Activated CD8-positive, alpha-beta T cell treated with anti-CD3 and anti-CD28 coated beads for 36 hours (primary cell): Measurements from ENCODE around the gene LEFTY2. TPM values are rescaled to one million over a fixed set of nuclear protein-coding genes. Genes with fewer than 3 reads are reported as not detected.
A peak's percentile ranks its signal among the peaks of the same experiment; 100 is the strongest.

Experiments
- ATAC-seq: fragments of 200-7000 bp; cut with Tn5 transposase; one replicate; pipeline ENCODE4 v1.10.0; 2021; ENCODE audit warnings: mild to moderate bottlenecking, moderate library complexity
- CTCF ChIA-PET: fragments of 350-600 bp; sonication (Branson Sonifier 250); formaldehyde crosslinking; loops from one replicate; lab custom pipeline; 2021; ENCODE audit warnings: antibody characterized with exemption; lab: Charles Lee
- POLR2A ChIA-PET: fragments of 350-600 bp; sonication (Branson Sonifier 250); formaldehyde crosslinking; loops from one replicate; lab custom pipeline; 2021; ENCODE audit warnings: antibody characterized with exemption; lab: Charles Lee
- DNase-seq: peaks from one replicate; pipeline ENCODE4 v3.0.0-alpha.2; 2020
- H3K27ac Mint-ChIP-seq: one replicate; pipeline ENCODE4 v1.8.0; 2021; ENCODE audit warnings: mild to moderate bottlenecking, mixed read lengths
- H3K27me3 Mint-ChIP-seq: one replicate; pipeline ENCODE4 v1.8.0; 2021; ENCODE audit warnings: mixed read lengths
- H3K36me3 Mint-ChIP-seq: one replicate; pipeline ENCODE4 v1.8.0; 2021; ENCODE audit warnings: low read depth, mixed read lengths
- H3K4me1 Mint-ChIP-seq: one replicate; pipeline ENCODE4 v1.8.0; 2021; ENCODE audit warnings: low read depth, mixed read lengths
- H3K4me3 Mint-ChIP-seq: one replicate; pipeline ENCODE4 v1.8.0; 2021; ENCODE audit warnings: mild to moderate bottlenecking, moderate library complexity, mixed read lengths
- H3K9me3 Mint-ChIP-seq: one replicate; pipeline ENCODE4 v1.8.0; 2021; ENCODE audit warnings: mixed read lengths
- CTCF ChIP-seq: fragments of 200-600 bp; IDR thresholded peaks from one replicate; pipeline ENCODE4 v1.8.0; 2022; ENCODE audit warnings: antibody characterized with exemption, mild to moderate bottlenecking
- intact Hi-C: fragments of 100-400 bp; cut with micrococcal nuclease; formaldehyde crosslinking; loops from one replicate; pipeline ENCODE4 v1.10.0; 2022
- total RNA-seq, 2 experiments: library from RNA; stranded (reverse); gene quantifications; one replicate each; pipeline ENCODE4 v1.2.3, GENCODE V29; 2021

The LEFTY2 gene
- not detected for total RNA-seq

- peaks cover 5% of the 10 kb centered on the region for H3K4me1 Mint-ChIP-seq
- H3K27me3 Mint-ChIP-seq, result no peaks in the 10 kb centered on the region
- ChIA-PET POLR2A (interaction anchor here (0.5 kb wide), 1 partner anchor 184 kb away, joined by 3 read pairs; no protein-coding TSS in a partner anchor), CTCF (interaction anchor here (2.1 kb wide), 1 partner anchor 20 kb away, joined by 10 read pairs; no protein-coding TSS in a partner anchor)
- ATAC-seq (no peak), DNase-seq (no peak)
- H3K9me3 Mint-ChIP-seq, result no peaks in the 10 kb centered on the region
- no peak for TF ChIP-seq CTCF
- H3K27ac Mint-ChIP-seq, result no peak within 1 kb of the TSS
- intact Hi-C loops, result no loop called here
- no peaks in the 10 kb centered on the region for H3K36me3 Mint-ChIP-seq
- no peak within 1 kb of the TSS for H3K4me3 Mint-ChIP-seq
These were observed at the start of gene LEFTY2 for GRCh38 chr1:225941187-225941941. Gene LEFTY2, minus strand, starts transcription at chr1:225941220. Its CDS starts 80 bp downstream, at chr1:225941140.

GRCh38 chr1:225987491-225988316, 46.7 kb upstream of the LEFTY2 start:
- intact Hi-C loops, result no loop called here
- H3K27me3 Mint-ChIP-seq, result no peaks in the 10 kb centered on the region
- H3K4me1 Mint-ChIP-seq, result peaks cover 34% of the 10 kb centered on the region
- H3K27ac Mint-ChIP-seq, result no peak overlapping the region
- CTCF ChIA-PET, result interaction anchor here (0.6 to 5.9 kb wide), 43 partner anchors 9 to 561 kb away, joined by 3 to 36 read pairs (median 5); partner anchors contain the start of genes H3-3A, PYCR2, SDE2 and SRP9
- TF ChIP-seq CTCF, result peak; percentile 78
- no peaks in the 10 kb centered on the region for H3K9me3 Mint-ChIP-seq
- no peak overlapping the region for H3K4me3 Mint-ChIP-seq
- ATAC-seq (peak; percentile 63), DNase-seq (no peak)
- POLR2A ChIA-PET, result interaction anchor here (1.2 to 2.1 kb wide), 3 partner anchors 9 to 76 kb away, joined by 3 to 7 read pairs (median 3); partner anchors contain the start of gene SDE2
- peaks cover 52% of the 10 kb centered on the region for H3K36me3 Mint-ChIP-seq

- ChIA-PET POLR2A (interaction anchor here (0.6 to 0.9 kb wide), 2 partner anchors 275 to 600 kb away, joined by 3 read pairs; no protein-coding TSS in a partner anchor), CTCF (interaction anchor here (0.9 kb wide), 1 partner anchor 11 kb away, joined by 4 read pairs; no protein-coding TSS in a partner anchor)
- intact Hi-C loops, result no loop called here
- Mint-ChIP-seq H3K27me3 (no peaks in the 10 kb centered on the region), H3K4me3 (no peak overlapping the region), H3K36me3 (peaks cover 50% of the 10 kb centered on the region), H3K9me3 (no peaks in the 10 kb centered on the region), H3K4me1 (peaks cover 12% of the 10 kb centered on the region), H3K27ac (no peak overlapping the region)
- no peak for TF ChIP-seq CTCF
- ATAC-seq (no peak), DNase-seq (no peak)
These were observed 40.7 kb upstream of the LEFTY2 start for GRCh38 chr1:225981714-225982113.

- POLR2A ChIA-PET, result interaction anchor here (1.3 kb wide), 1 partner anchor 18 kb away, joined by 3 read pairs; no protein-coding TSS in a partner anchor
- CTCF ChIA-PET, result interaction anchor here (0.7 to 2.9 kb wide), 6 partner anchors 11 to 505 kb away, joined by 3 to 16 read pairs (median 6); no protein-coding TSS in a partner anchor
- intact Hi-C loops, result no loop called here
- ATAC-seq, result no peak
- Mint-ChIP-seq H3K9me3 (no peaks in the 10 kb centered on the region), H3K4me3 (no peak overlapping the region), H3K27me3 (no peaks in the 10 kb centered on the region), H3K27ac (no peak overlapping the region), H3K4me1 (peaks cover 11% of the 10 kb centered on the region), H3K36me3 (peaks cover 40% of the 10 kb centered on the region)
- DNase-seq, result no peak
- no peak for TF ChIP-seq CTCF
These were observed 39.2 kb upstream of the LEFTY2 start for GRCh38 chr1:225980005-225980836.
